ENCODE data around the gene SMARCA4.

GRCh38 chr19:11108746-11109145, 147.9 kb downstream of the SMARCA4 start:
- TF ChIP-seq POLR2A (IDR thresholded peaks at IDR 0.05), result no peak
- TF ChIP-seq, protein P1, sequence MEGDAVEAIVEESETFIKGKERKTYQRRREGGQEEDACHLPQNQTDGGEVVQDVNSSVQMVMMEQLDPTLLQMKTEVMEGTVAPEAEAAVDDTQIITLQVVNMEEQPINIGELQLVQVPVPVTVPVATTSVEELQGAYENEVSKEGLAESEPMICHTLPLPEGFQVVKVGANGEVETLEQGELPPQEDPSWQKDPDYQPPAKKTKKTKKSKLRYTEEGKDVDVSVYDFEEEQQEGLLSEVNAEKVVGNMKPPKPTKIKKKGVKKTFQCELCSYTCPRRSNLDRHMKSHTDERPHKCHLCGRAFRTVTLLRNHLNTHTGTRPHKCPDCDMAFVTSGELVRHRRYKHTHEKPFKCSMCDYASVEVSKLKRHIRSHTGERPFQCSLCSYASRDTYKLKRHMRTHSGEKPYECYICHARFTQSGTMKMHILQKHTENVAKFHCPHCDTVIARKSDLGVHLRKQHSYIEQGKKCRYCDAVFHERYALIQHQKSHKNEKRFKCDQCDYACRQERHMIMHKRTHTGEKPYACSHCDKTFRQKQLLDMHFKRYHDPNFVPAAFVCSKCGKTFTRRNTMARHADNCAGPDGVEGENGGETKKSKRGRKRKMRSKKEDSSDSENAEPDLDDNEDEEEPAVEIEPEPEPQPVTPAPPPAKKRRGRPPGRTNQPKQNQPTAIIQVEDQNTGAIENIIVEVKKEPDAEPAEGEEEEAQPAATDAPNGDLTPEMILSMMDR (IDR thresholded peaks at IDR 0.05), result no peak
